ENCODE data around the gene XYLT1. TPM values are rescaled to one million over a fixed set of nuclear protein-coding genes. Genes with fewer than 3 reads are reported as not detected.

Gene XYLT1
- total RNA-seq, 1 donor from 2014 or later: 41.6 TPM

DNA sequence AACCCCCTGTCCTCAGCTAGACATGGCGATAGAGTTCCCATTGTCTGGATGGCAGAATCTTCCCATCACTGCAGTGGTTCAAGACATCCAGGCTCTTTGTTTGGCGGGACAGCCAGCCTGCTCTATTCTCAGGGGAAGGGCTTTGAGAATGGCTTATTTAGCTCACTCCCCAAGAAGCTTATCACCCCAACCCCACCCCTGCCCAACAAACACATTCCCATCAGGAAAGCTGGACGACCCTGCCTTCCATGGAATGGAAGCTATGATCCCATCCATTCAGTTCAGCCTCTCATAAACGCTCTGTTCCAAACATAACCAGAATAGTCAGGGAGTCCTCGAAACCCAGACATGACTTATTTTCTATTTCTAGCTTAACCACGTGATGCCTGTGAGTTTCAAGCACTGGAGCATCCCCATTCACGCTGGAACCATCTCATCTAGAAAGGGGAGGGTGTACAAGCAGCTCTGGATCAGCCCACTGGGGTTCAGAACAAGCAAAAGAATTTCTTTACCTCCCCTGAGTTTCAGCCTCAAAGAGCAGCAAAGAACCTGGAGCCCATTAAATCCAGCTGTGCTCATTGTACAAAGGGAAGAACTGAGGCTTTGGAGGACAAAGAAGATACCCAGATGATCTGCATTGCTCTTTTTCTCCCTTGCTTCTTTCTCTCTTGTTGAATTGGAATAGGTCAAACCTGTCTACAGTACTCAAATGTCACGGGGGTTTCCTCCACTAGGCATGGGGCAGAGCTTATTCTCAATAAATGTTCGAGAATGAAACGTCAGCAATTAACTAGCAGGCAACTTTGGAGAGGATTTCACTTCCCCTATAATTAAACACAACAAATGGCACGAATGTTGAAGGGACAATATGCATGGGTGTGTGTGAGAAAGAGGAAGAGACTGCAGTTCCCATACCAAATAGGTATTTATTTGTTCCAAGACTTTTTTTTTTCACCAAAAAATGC, 93.1 kb downstream of the XYLT1 start:
- intact Hi-C loops (cut with micrococcal nuclease): no loop called here

DNA sequence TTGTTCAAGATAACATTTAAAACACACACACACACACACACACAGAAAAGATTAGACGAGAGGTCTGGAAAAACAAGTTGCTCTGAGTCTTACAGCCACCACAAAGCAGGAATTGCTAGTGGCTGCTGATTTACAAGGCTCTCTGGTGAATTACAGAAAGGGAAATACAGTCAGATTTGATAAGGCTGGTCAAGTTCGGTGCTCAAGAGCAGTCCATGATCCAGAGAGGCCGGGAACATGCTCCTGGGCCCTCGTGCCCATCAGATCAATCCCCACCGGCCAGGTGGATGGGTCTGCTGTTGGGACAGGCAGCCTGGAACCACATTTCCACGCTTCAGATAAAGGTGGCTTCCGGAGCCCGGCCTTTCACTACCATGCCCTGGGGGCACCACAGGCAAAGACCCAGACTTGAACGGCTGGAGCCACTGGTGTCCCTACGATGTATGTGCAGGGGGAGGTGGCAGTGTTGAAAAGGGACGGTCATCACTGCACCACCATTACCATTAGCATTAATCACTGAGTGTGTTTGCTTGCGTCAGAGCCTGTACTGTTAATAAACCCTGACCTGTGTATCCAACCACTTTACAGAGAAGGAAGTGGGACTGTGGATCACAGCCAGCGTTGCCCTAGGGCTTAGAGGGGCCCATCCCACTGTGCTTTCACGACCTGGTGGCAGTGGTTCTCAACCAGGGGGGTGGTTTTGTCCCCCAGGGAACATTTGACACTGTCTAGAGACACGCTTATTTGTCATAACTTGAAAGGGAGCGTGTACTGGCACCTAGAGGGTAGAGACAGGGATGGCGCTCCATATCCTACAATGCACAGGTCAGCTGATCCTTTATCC, 95.1 kb downstream of the XYLT1 start:
- intact Hi-C loops (cut with micrococcal nuclease): no loop called here

DNA sequence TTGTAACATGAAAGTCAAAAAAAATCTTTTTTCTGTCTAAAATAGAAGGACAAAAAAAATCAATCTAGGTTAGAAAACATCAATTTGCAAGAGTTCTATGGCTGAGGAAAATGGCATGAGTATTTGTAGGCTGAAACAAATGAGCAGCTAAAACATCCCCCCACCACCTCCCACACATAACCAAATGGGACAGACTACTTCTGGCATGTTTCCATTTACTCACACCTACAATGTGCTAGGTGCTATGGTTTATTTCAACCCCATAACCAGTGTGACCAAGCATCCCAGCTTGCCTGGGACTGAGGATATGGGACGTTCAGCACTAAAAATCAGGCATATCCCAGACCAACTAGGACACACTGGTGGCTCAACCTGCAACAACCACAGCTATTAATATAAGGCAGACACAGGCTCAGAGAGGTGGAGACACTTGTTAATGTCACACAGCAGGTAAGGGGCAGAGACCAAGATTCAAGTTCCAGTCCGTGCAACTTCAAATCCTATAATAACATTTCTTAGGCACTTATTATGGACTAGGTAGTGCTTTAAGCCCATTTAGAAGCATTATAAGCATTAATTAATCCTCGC, 96.0 kb downstream of the XYLT1 start:
- intact Hi-C loops (cut with micrococcal nuclease): no loop called here

DNA sequence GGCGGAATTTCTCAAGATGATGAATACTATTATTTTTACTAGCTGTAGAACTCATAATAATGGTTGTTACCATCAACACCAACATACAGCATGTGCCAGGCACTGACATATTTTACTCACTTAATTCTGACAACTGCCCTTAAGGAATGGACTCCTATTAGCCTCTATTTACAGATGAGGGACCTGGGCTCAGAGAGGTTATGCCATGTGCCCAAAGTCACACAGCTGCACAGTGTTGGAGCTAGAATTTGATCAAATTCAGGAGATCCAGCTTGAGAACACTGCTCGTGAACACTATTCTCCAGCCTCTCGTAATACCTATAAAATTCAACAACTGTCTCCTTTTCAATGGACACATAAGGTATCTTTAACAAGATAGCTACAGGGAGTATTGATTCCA, 97.2 kb downstream of the XYLT1 start:
- intact Hi-C loops (cut with micrococcal nuclease): no loop called here

DNA sequence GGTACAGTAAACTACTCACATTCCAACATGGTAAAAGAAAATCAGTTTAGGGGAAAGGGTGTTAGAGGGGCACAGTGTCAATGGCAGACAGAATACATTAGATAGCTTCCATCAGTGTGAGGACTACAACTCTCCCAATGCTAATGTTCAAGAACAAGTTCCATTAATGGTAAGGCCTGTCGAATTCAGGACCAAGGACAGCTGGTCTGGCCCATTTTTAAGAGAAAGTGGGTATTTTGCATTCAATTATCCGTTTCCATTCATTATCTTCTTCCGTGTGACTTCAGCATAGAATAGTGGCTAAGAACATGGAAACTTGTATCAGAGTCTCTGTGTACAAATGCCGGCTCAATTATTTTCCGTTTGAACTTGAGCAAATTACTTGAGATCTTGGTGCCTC, 98.4 kb downstream of the XYLT1 start:
- intact Hi-C loops (cut with micrococcal nuclease): no loop called here

DNA sequence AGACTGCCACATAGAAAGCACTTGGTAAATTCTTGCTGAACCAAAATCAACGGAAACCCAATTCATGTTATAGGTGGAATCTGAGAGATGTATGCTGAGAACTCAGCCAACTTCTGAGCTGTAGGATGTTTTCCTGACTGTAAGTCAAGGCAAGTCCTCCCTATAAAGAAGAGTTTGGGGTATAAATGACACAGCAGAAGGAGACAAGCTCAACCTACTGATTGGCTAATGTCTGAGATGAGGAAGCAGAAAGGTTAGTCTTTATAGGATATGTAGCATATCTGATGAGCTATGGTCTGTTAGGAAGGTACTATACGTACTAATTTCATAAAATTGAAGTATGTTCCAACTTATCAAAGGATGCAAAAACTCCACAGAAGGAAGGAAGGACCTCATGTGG, 99.5 kb downstream of the XYLT1 start:
- intact Hi-C loops (cut with micrococcal nuclease): no loop called here

- intact Hi-C loops (cut with micrococcal nuclease): no loop called here
These were observed 100.0 kb downstream of the XYLT1 start for GRCh38 chr16:17370731-17371285.

GRCh38 chr16:17370223-17370707, 100.5 kb downstream of the XYLT1 start:
- intact Hi-C loops (cut with micrococcal nuclease): no loop called here

GRCh38 chr16:17369421-17370222, 101.1 kb downstream of the XYLT1 start:
- intact Hi-C loops (cut with micrococcal nuclease): loop anchor here (1.0 to 10.0 kb wide), 11 partner anchors 9 to 355 kb away; no protein-coding TSS in a partner anchor

DNA sequence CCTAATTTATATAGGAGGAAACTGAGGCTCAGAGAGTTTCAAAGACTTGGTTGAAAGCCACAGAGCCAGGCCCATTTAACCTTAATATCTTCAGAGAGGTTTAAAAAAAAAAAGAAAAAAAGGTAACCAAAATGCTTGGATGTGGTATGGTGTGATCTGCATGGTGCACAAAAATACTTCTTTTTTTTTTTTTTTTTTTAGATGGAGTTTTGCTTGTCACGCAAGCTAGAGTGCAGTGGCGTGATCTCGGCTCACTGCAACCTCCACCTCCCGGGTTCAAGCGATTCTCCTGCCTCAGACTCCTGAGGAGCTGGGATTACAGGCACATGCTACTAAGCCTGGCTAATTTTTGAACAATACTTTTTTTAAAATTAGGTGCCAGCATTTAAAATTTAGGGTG, 101.8 kb downstream of the XYLT1 start:
- intact Hi-C loops (cut with micrococcal nuclease): loop anchor here (1.0 to 10.0 kb wide), 11 partner anchors 9 to 354 kb away; no protein-coding TSS in a partner anchor

DNA sequence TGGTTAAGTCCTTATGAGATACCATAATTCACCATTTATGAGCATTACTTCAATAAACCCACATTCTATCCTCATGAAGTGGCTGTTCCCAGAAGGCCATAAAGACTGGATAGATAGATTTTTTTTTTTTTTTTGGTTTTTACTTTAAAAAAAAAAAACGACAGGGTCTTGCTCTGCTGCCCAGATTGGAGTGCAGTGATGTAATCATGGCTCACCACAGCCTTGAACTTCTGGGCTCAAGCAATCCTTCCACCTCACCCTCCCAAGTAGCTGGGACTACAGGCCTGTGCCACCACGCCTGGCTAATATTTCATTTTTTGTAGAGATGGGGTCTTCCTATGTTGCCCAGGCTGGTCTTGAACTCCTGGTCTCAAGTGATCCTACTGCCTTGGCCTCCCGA, 102.3 kb downstream of the XYLT1 start:
- intact Hi-C loops (cut with micrococcal nuclease): loop anchor here (2.0 to 10.0 kb wide), 6 partner anchors 14 to 354 kb away; no protein-coding TSS in a partner anchor

DNA sequence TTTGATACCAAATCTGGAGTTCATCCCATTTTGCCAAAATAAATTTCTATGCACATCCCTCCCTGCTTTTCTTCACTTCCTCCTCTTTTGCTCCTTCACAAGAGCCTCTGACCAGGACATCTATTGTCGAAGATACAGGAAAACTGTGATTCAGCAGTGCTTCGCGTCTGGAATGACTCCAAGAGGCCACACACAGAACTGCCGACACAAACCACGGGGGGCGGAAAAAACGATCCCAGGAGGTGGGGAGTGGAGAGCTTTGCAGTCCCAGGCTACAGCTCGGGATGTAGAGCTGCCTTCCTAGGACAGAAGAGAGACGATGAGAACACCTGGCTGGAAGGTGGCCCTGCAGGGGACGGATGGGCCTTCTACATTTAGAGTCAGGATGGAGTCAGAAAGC, 102.8 kb downstream of the XYLT1 start:
- intact Hi-C loops (cut with micrococcal nuclease): loop anchor here (2.0 to 10.0 kb wide), 6 partner anchors 15 to 353 kb away; no protein-coding TSS in a partner anchor

- intact Hi-C loops (cut with micrococcal nuclease): loop anchor here (10.0 kb wide), 1 partner anchor 352 kb away; no protein-coding TSS in a partner anchor
These were observed 103.7 kb downstream of the XYLT1 start for GRCh38 chr16:17367036-17367435.

GRCh38 chr16:17366299-17366961, 104.3 kb downstream of the XYLT1 start:
- intact Hi-C loops (cut with micrococcal nuclease): loop anchor here (10.0 kb wide), 1 partner anchor 352 kb away; no protein-coding TSS in a partner anchor

- intact Hi-C loops (cut with micrococcal nuclease): loop anchor here (10.0 kb wide), 1 partner anchor 351 kb away; no protein-coding TSS in a partner anchor
These were observed 105.0 kb downstream of the XYLT1 start for GRCh38 chr16:17365591-17366298.

- intact Hi-C loops (cut with micrococcal nuclease): loop anchor here (10.0 kb wide), 1 partner anchor 350 kb away; no protein-coding TSS in a partner anchor
These were observed 105.6 kb downstream of the XYLT1 start for GRCh38 chr16:17365211-17365541.

DNA sequence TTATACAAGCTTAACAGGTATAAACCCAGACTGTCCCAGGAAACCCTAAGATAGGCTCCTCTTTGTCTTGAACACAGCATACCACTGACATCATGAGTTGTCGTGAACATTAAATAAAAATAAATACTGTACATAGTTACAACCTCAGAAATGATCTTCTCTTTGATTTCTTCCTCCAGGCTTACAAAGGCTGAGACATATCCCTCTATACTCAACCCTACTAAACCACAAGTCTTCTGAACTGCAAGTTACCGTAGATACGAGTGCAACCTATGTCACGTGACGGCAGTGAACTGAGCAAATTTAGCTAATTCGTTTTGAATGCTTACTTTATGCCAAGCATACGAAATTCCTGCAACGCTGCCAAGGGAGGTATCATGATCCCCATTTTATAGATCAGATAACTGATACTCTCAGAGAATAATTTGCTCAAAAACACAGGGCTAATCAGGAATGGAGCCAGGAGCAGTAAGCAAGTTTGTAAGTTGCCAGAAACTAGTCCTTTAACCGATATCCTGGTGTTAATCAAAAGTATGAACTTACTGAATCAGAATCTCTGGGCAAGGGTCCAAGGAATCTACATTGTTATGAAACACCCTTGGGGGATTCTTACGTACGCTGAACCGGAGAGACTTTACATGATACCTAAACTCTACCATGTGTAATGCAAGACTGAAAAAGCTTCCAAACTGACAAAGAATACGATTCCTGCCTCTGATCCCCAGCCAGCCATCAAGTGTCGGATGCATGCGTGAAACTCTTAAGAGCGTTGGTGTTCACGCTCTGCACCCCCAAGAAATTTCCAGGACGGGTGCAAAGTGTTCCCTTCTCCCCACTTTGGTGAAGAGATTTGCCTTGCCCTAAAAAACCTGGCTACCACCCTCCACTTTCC, 106.2 kb downstream of the XYLT1 start:
- intact Hi-C loops (cut with micrococcal nuclease): loop anchor here (1.0 to 10.0 kb wide), 2 partner anchors 21 to 350 kb away; no protein-coding TSS in a partner anchor

DNA sequence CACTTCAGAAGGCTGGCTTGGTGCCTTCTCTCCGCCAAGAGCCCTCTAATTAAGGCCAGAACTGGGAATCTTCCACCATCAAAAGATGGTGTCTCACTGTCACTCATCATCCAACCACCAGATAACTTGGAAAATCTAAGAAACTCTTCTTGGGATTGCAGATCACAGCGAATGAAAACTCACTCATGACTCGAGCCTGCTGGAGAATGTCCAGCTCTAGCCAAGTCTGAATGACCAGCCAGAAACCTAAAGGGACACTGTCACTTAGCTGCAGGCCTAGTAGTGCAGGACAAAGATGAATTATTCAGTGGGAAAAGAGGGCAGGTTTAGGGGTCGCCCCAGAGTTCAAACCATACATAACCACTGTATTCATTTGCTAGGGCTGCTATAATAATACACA, 107.8 kb downstream of the XYLT1 start:
- intact Hi-C loops (cut with micrococcal nuclease): loop anchor here (10.0 kb wide), 1 partner anchor 348 kb away; no protein-coding TSS in a partner anchor
